GM18907 (cell line): ENCODE data around the gene VIPR1.

ENCODE experiments used
- ATAC-seq: cut with Tn5 transposase; IDR thresholded peaks from one replicate; pipeline ENCODE4 v1.9.1; 2021; ENCODE audit warnings: mild to moderate bottlenecking, moderate library complexity; ENCODE audit not compliant: unreplicated experiment

The VIPR1 gene

GRCh38 chr3:42509111-42509510, 6.7 kb downstream of the VIPR1 start:
- ATAC-seq = no peak

- no peak for ATAC-seq
Observed at GRCh38 chr3:42510325-42510724, 7.9 kb downstream of the VIPR1 start.

GRCh38 chr3:42511201-42511600, 8.8 kb downstream of the VIPR1 start:
- ATAC-seq = no peak

- ATAC-seq = no peak
Observed at GRCh38 chr3:42511736-42512135, 9.3 kb downstream of the VIPR1 start.

GRCh38 chr3:42513121-42513520, 10.7 kb downstream of the VIPR1 start:
- no peak for ATAC-seq

GRCh38 chr3:42513521-42513920, 11.1 kb downstream of the VIPR1 start:
- no peak for ATAC-seq

GRCh38 chr3:42514876-42515275, 12.4 kb downstream of the VIPR1 start:
- no peak for ATAC-seq

GRCh38 chr3:42515391-42515916, 13.0 kb downstream of the VIPR1 start:
- no peak for ATAC-seq

GRCh38 chr3:42515976-42516375, 13.5 kb downstream of the VIPR1 start:
- no peak for ATAC-seq

- ATAC-seq = no peak
Observed at GRCh38 chr3:42516443-42516842, 14.0 kb downstream of the VIPR1 start.

GRCh38 chr3:42517117-42517516, 14.7 kb downstream of the VIPR1 start:
- ATAC-seq = no peak

GRCh38 chr3:42518800-42519567, 16.5 kb downstream of the VIPR1 start:
- no peak for ATAC-seq

GRCh38 chr3:42519568-42519962, 17.1 kb downstream of the VIPR1 start:
- ATAC-seq = no peak

- no peak for ATAC-seq
Observed at GRCh38 chr3:42520336-42520735, 17.9 kb downstream of the VIPR1 start.

- ATAC-seq = no peak
Observed at GRCh38 chr3:42520906-42521305, 18.5 kb downstream of the VIPR1 start.

GRCh38 chr3:42524751-42525150, 22.3 kb downstream of the VIPR1 start:
- no peak for ATAC-seq

- ATAC-seq = no peak
Observed at GRCh38 chr3:42525212-42525611, 22.8 kb downstream of the VIPR1 start.

- ATAC-seq = no peak
Observed at GRCh38 chr3:42525736-42526345, 23.4 kb downstream of the VIPR1 start.

- no peak for ATAC-seq
Observed at GRCh38 chr3:42526616-42527367, 24.3 kb downstream of the VIPR1 start.

GRCh38 chr3:42527368-42527917, 25.0 kb downstream of the VIPR1 start:
- no peak for ATAC-seq

- no peak for ATAC-seq
Observed at GRCh38 chr3:42529468-42529867, 27.0 kb downstream of the VIPR1 start.
